H1 (cell line): ENCODE results near the gene CSNK1D. TPM values are rescaled to one million over a fixed set of nuclear protein-coding genes. Genes with fewer than 3 reads are reported as not detected.

Experiments used
- GABPA ChIP-seq: IDR thresholded peaks from 2 replicates; pipeline ENCODE4 v1.6.1; 2011; ENCODE audit warnings: mild to moderate bottlenecking, low read length, moderate library complexity, borderline replicate concordance; ENCODE audit not compliant: insufficient read depth
- HDAC2 ChIP-seq, 2 experiments: fragments of 300-600 bp in 1 of 2; sonication (generic) in 1 of 2; IDR thresholded peaks; 2 replicates each; pipeline ENCODE4 v1.6.1; 2011 to 2012; ENCODE audit warnings: low read depth in 2 of 2, low read length in 2 of 2, mild to moderate bottlenecking in 2 of 2, moderate library complexity in 2 of 2, borderline replicate concordance in 1 of 2, inconsistent platforms in 1 of 2
- polyA plus RNA-seq, 7 experiments: library from polyadenylated mRNA; depleted of rRNA in 3 of 7; stranded (reverse) in 5 of 7; unstranded in 2 of 7; fragments of >200 nt in 5 of 7; fragments of 200-250 nt in 2 of 7; gene quantifications; 1 replicate in 5 of 7; 2 replicates in 1 of 7; 4 replicates in 1 of 7; pipeline versions ENCODE4 v1.2.1 to v1.2.3, GENCODE V29; 2011 to 2013; ENCODE audit warnings: missing spikeins in 2 of 7, mixed read lengths in 2 of 7
- total RNA-seq: library from RNA; stranded (reverse); fragmentation: NEBNext Ultra II Directional; extraction: Animal tissue kit (Norgen Biotek cat#: 25700); gene quantifications from 2 replicates; pipeline ENCODE4 v1.2.1, GENCODE V29; 2021

CSNK1D gene
- total and polyA plus RNA-seq, 2 of the 8 experiments (the other 6 are each of a cell fraction or from before 2014, with no cell fraction given) = 73.5 to 103 TPM

GRCh38 chr17:82272495-82273326 lies 789 bp downstream of the CSNK1D start (continued):
- TF ChIP-seq HDAC2 (IDR thresholded peaks at IDR 0.05; ENCODE audit: borderline replicate concordance in 1 of 2, low read depth in 2 of 2, low read length in 2 of 2) (no peak), GABPA (no peak)
